ENCODE measurements around the gene BMPR1A. TPM values are rescaled to one million over a fixed set of nuclear protein-coding genes. Genes with fewer than 3 reads are reported as not detected.

Gene BMPR1A
- polyA plus RNA-seq, 1 experiment, result 21.4 TPM

DNA sequence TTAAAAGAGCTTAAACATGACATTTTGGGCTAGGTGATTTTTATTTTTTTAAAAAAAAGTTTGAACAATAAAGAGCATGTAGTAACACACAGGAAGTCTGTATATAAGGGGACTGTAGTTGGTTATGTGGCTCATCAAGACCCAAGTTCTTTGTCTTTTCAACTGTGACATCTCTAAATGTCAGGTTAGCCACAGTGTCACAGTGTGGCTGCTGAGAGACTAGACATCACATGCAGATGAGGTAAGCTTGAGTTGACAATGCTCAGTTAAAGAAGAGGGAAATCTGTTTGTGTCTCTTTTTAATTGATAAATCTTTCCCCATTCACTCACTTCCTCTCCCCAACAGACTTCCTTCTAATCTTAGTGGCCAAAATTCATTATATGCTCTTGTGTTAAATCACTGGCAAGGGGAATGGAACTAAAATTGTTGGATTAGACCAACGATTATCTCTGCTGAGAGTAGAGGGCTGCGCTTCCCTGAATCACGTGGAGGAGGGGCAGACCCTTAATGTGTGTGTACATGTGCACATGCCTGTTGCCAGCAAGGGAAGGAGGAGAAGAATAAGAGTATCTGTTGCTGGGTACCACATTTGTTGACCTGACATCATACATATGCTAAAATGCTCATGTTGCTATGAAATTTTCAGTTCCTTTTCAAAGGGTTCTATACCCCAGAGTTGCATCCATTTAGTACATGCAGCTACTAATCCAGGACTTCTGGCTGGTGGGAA lies 122.7 kb downstream of the BMPR1A start:
- TF ChIP-seq, protein P1, sequence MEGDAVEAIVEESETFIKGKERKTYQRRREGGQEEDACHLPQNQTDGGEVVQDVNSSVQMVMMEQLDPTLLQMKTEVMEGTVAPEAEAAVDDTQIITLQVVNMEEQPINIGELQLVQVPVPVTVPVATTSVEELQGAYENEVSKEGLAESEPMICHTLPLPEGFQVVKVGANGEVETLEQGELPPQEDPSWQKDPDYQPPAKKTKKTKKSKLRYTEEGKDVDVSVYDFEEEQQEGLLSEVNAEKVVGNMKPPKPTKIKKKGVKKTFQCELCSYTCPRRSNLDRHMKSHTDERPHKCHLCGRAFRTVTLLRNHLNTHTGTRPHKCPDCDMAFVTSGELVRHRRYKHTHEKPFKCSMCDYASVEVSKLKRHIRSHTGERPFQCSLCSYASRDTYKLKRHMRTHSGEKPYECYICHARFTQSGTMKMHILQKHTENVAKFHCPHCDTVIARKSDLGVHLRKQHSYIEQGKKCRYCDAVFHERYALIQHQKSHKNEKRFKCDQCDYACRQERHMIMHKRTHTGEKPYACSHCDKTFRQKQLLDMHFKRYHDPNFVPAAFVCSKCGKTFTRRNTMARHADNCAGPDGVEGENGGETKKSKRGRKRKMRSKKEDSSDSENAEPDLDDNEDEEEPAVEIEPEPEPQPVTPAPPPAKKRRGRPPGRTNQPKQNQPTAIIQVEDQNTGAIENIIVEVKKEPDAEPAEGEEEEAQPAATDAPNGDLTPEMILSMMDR (IDR thresholded peaks at IDR 0.05; ENCODE audit: insufficient read depth, low read depth, low read length), result no peak
- ChIA-PET POLR2A (no interaction called here), CTCF (interaction anchor here (0.9 to 1.5 kb wide), 2 partner anchors 15 to 168 kb away, joined by 3 read pairs; no protein-coding TSS in a partner anchor)
- DNase-seq (ENCODE audit: low read depth), result no peak
- peaks cover 4% of the 10 kb centered on the region for H3K36me3 ChIP-seq (ENCODE audit: control insufficient read depth, insufficient read depth, low read length)
- no peaks in the 10 kb centered on the region for H3K27me3 ChIP-seq (ENCODE audit: control insufficient read depth, insufficient read depth, low read length)
- H3K4me3 ChIP-seq (ENCODE audit: low read depth, low read length), result no peak overlapping the region

DNA sequence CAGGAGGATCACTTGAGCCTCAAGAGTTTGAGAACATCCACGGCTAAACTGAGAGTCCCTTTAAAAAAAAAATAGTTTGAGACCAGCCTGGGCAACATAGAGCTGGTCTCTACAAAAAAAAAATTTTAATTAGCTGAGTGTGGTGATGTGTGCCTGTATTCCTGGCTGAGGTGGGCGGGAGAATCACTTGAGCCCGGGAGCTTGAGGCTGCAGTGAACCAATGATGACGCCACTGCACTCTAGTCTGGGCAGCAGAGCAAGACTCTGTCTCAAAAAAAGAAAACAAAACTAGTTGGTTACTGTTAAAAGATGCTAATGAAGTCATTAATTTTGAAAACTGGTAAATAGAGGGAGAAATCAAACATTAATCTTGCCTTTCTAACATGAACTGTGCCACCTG lies 124.6 kb downstream of the BMPR1A start:
- Histone ChIP-seq H3K27me3 (ENCODE audit: control insufficient read depth, insufficient read depth, low read length) (no peaks in the 10 kb centered on the region), H3K4me3 (ENCODE audit: low read depth, low read length) (no peak overlapping the region), H3K36me3 (ENCODE audit: control insufficient read depth, insufficient read depth, low read length) (peaks cover 4% of the 10 kb centered on the region)
- ChIA-PET POLR2A (no interaction called here), CTCF (interaction anchor here (1.3 kb wide), 1 partner anchor 128 kb away, joined by 3 read pairs; no protein-coding TSS in a partner anchor)
- no peak for DNase-seq (ENCODE audit: low read depth)
- TF ChIP-seq, protein P1 (IDR thresholded peaks at IDR 0.05; ENCODE audit: insufficient read depth, low read depth, low read length), result no peak

DNA sequence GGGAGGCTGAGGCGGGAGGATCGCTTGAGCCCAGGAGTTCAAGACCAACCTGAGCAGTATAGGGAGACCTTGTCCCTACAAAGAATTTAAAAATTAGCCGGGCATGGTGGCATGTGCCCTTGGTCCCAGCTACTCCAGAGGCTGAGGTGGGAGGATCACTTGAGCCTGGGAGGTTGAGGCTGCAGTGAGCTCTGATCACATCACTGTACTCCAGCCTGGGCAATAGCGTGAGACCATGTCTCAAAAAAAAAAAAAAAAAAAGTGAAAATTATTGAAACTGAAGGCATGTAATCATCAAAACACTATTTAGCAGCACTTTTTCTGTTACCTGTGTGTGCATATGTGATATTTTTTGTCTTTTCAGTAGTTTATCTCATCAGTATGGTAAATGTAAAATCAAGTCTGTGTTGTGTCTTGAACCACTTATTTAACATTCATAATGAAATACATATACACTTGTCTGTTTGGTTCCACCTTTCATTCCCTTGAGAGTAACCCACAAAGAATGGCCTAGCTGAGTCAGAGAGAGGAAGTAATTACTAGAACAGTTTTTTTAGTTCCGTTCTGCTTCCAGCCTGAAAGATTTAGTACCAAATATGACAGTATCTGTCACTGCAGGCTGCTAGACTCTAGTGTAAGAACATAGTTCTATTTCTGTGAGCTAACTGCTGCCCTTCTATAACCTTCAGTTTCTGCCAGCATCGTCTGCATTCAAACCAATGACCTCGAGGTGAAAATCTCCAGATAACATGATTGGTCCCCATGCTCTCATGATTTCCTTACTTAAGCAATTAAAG lies 132.4 kb downstream of the BMPR1A start:
- peak; percentile 30 for DNase-seq (ENCODE audit: low read depth)
- Histone ChIP-seq H3K27me3 (ENCODE audit: control insufficient read depth, insufficient read depth, low read length) (no peaks in the 10 kb centered on the region), H3K36me3 (ENCODE audit: control insufficient read depth, insufficient read depth, low read length) (peaks cover 2% of the 10 kb centered on the region; the same call in 1 of the 2 replicates), H3K4me3 (ENCODE audit: low read depth, low read length) (no peak overlapping the region)
- CTCF ChIA-PET, result interaction anchor here (0.6 to 1.4 kb wide), 3 partner anchors 10 to 173 kb away, joined by 3 to 6 read pairs (median 4); no protein-coding TSS in a partner anchor
- POLR2A ChIA-PET, result no interaction called here
- TF ChIP-seq, protein P1 (IDR thresholded peaks at IDR 0.05; ENCODE audit: insufficient read depth, low read depth, low read length), result no peak

DNA sequence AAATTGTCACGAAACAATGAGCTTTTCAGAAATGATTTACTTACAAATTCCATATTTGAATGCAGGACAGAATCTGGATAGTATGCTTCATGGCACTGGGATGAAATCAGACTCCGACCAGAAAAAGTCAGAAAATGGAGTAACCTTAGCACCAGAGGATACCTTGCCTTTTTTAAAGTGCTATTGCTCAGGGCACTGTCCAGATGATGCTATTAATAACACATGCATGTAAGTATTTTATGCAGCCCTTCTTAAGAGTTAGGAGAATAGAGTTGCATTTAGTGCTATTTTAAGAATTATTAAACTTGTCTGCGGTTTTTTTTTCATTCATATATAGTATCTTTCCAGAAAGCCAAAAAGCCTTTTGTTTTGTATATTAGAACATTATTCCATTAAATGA lies 133.6 kb downstream of the BMPR1A start:
- DNase-seq (ENCODE audit: low read depth), result no peak
- no peak overlapping the region for H3K4me3 ChIP-seq (ENCODE audit: low read depth, low read length)
- peaks cover 2% of the 10 kb centered on the region; the same call in 1 of the 2 replicates for H3K36me3 ChIP-seq (ENCODE audit: control insufficient read depth, insufficient read depth, low read length)
- TF ChIP-seq, protein P1 (IDR thresholded peaks at IDR 0.05; ENCODE audit: insufficient read depth, low read depth, low read length), result no peak
- CTCF ChIA-PET, result interaction anchor here (1.0 to 2.3 kb wide), 4 partner anchors 9 to 196 kb away, joined by 3 to 8 read pairs (median 4); no protein-coding TSS in a partner anchor
- no peaks in the 10 kb centered on the region for H3K27me3 ChIP-seq (ENCODE audit: control insufficient read depth, insufficient read depth, low read length)
- POLR2A ChIA-PET, result no interaction called here

DNA sequence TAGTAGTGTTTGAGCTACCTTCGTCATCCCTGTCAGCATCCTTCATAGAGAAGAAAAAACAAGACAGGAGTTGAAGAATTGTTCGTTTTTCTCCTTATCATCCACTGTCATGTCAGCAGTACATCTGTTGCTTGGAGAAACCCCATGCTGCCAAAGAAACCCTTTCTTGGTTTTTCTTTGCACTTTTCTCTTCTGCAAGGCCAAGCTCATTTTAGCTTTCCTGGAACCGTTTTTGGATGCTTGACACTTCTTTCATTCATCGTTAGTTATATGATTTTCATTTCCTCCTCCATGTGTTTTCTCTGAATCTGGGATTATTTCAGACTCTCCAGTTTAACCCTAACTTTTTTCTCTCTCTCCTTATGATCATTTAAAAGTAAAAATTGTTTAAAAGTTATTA lies 142.1 kb downstream of the BMPR1A start:
- no peak for DNase-seq (ENCODE audit: low read depth)
- Histone ChIP-seq H3K36me3 (ENCODE audit: control insufficient read depth, insufficient read depth, low read length) (peaks cover 6% of the 10 kb centered on the region), H3K27me3 (ENCODE audit: control insufficient read depth, insufficient read depth, low read length) (no peaks in the 10 kb centered on the region), H3K4me3 (ENCODE audit: low read depth, low read length) (no peak overlapping the region)
- CTCF ChIA-PET, result interaction anchor here (0.5 to 4.9 kb wide), 15 partner anchors 8 to 257 kb away, joined by 3 to 54 read pairs (median 5); no protein-coding TSS in a partner anchor
- TF ChIP-seq, protein P1 (IDR thresholded peaks at IDR 0.05; ENCODE audit: insufficient read depth, low read depth, low read length), result no peak
- POLR2A ChIA-PET, result no interaction called here
